Lower leg skin (tissue), 4 donors: ENCODE measurements around the gene PTGR3. TPM values are rescaled to one million over a fixed set of nuclear protein-coding genes. Genes with fewer than 3 reads are reported as not detected.

Experiments used
- DNase-seq, 2 donors: peaks; one replicate each; pipeline ENCODE4 v3.0.0-alpha.2; 2019; ENCODE audit warnings: low spot score in 2 of 2
- H3K4me3 ChIP-seq: fragments of 200-600 bp; sonication (generic); 2 replicates; pipeline ENCODE4 v1.5.1; 2017; ENCODE audit warnings: mild to moderate bottlenecking, low read depth; ENCODE audit not compliant: poor library complexity, severe bottlenecking
- POLR2A ChIP-seq, 2 donors: fragments of 450-650 bp; IDR thresholded peaks; one replicate each; pipeline ENCODE4 v1.6.1; 2016 to 2017; ENCODE audit warnings: antibody characterized with exemption in 2 of 2, mild to moderate bottlenecking in 1 of 2, moderate library complexity in 1 of 2
- WGBS, 2 donors: methylation state at CpG; one replicate each; pipeline ENCODE4 v1.1.5; 2018; 5-methylcytosine and 5-hydroxymethylcytosine counted together
- intact Hi-C: fragments of 100-400 bp; cut with DNase I; formaldehyde crosslinking; loops from one replicate; pipeline ENCODE4 v1.15.0; 2023; ENCODE audit warnings: low total_unique reads
- total RNA-seq, 4 donors: library from RNA; depleted of rRNA; stranded (reverse); fragments of >200 nt; gene quantifications; one replicate each; pipeline ENCODE4 v1.1.0, GENCODE V29; 2016
- TF ChIP-seq, protein P1 (sequence below), 3 donors: fragments of 450-650 bp; IDR thresholded peaks; one replicate each; pipeline ENCODE4 v1.5.1; 2016; ENCODE audit warnings: antibody characterized with exemption in 3 of 3, mild to moderate bottlenecking in 3 of 3, moderate library complexity in 2 of 3

Gene PTGR3
- total RNA-seq, 4 donors from 2014 or later: 11.7 to 29.3 (median 24.2) TPM

DNA sequence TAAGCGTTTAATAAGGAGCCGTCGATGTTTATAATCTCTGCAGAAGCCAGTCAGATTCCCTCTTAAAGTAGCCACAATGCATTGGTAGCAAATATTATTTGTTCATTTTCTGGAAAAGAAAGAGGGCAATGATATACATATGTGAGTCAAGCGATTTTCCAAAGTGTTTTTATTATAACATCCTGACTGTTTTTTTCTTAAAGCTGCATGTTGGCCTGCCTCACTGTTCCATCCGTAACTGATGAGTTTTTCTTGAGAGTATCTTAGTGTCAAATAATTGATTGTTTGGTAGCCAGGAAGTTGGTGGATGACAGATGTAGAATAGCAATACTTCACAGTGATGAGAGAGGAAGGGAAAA, 5.4 kb upstream of the PTGR3 start:
- intact Hi-C loops: no loop called here
- 51 to 57% methylated on average over 5 of the region's 5 CpGs for WGBS, 2 donors
- no peak for DNase-seq
- H3K4me3 ChIP-seq: no peak overlapping the region
- no peak for TF ChIP-seq POLR2A (IDR thresholded peaks at IDR 0.05)
- TF ChIP-seq, protein P1, sequence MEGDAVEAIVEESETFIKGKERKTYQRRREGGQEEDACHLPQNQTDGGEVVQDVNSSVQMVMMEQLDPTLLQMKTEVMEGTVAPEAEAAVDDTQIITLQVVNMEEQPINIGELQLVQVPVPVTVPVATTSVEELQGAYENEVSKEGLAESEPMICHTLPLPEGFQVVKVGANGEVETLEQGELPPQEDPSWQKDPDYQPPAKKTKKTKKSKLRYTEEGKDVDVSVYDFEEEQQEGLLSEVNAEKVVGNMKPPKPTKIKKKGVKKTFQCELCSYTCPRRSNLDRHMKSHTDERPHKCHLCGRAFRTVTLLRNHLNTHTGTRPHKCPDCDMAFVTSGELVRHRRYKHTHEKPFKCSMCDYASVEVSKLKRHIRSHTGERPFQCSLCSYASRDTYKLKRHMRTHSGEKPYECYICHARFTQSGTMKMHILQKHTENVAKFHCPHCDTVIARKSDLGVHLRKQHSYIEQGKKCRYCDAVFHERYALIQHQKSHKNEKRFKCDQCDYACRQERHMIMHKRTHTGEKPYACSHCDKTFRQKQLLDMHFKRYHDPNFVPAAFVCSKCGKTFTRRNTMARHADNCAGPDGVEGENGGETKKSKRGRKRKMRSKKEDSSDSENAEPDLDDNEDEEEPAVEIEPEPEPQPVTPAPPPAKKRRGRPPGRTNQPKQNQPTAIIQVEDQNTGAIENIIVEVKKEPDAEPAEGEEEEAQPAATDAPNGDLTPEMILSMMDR (IDR thresholded peaks at IDR 0.05): no peak

DNA sequence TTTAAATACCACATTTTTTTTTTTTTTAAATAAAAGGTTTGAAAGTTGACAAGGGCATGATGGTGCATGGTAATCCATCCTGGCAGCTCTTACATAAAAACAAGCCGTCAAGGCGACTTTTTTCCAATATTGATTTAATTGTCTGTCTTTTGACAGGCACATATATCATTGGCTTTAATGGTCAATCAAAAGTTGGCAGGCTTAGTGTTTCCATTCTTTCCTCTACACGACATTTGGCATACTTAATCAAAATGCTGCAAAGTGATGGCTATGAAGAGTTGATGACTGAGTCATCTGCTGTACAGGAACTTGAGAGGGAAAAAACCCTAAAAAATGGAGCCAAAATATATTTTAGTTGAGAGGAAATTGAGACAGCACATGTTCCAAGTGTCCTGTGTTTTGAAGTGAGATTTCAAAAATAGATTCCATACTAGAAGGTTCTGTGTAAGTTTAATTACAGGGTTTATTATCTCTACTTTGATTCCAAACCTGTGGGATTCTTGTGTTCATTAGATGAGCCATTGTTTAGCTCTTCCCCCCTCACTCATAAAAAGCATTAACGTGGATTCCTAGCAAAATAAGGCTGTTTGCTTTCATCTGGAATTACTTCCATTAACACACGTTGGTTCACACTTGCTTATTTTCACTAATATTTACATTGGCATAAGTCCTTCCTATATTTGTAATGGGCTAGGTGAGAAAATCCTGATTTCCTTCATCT, 4.8 kb upstream of the PTGR3 start:
- intact Hi-C loops: no loop called here
- H3K4me3 ChIP-seq: no peak overlapping the region

DNA sequence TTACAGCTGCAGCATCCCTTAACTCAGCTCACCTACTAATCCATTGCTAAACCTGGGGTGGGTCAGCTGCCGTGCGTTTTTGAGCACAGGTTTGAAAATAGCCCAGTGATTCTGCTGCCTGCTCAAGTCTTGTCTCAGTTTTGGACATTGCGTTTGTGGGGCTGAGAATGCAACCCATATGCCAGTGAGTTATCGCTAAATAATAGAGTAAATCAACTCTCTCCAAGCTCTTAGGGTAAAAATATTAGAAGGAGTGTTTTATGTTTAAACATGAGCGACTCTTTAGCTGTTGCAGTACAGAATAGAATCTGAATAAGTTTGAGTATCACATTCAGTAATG, 3.8 kb upstream of the PTGR3 start:
- no peak overlapping the region for H3K4me3 ChIP-seq
- TF ChIP-seq, protein P1 (IDR thresholded peaks at IDR 0.05): no peak
- TF ChIP-seq POLR2A (IDR thresholded peaks at IDR 0.05): no peak
- intact Hi-C loops: no loop called here
- WGBS, 2 donors: 22 to 36% methylated on average over 5 of the region's 5 CpGs
- no peak for DNase-seq

More for the DNA sequence above, 4.8 kb upstream of the PTGR3 start:
- no peak for TF ChIP-seq POLR2A (IDR thresholded peaks at IDR 0.05)
- TF ChIP-seq, protein P1 (IDR thresholded peaks at IDR 0.05): no peak
- DNase-seq: no peak
- WGBS, 2 donors: 13 to 17% methylated on average over 5 of the region's 5 CpGs

DNA sequence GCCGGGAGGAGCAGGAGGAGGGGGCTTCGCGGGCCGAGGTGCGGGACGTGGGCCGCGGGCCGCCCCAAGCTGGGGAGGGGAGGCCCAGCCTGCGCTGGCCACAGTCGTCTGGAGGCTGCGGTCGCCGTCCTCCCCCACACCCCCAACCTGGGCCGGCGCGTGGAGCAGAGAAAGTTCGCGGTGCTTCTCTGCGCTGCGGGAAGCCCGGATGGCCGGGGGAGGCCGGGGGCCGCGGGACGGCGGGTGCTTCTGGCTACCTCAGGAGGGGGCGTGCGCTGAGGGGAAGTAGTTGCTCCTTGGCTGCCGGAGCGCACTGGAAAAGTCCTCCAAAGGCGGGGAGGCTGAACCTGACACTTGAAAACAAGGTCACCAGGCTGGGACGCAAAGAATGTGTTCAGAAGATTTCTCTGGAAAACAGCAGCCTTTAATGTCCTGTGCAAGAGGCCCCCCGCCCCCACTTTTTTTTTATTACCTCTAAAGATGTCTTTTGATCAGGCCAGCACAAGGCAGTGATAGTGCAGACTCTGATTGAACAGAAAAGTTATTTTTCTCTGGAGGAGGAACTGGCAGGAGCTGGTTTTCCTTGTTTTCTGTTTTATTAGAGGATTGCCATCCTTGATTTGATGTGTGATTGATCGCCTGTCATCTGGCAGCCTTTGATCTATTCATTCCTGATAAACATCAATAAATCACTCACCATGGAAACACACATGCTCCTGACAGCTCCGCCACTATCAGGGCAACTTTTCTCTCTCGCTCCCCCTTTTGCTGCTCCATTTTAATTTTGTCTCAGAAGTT, 3.2 kb upstream of the PTGR3 start:
- WGBS, 2 donors: 2 to 4% methylated on average over 21 to 38 of the region's 38 CpGs
- intact Hi-C loops: no loop called here
- DNase-seq: peak in 1 of 2 donors; percentile 89
- peak overlapping the region; percentile 66 for H3K4me3 ChIP-seq
- TF ChIP-seq, protein P1 (IDR thresholded peaks at IDR 0.05): no peak
- no peak for TF ChIP-seq POLR2A (IDR thresholded peaks at IDR 0.05)

DNA sequence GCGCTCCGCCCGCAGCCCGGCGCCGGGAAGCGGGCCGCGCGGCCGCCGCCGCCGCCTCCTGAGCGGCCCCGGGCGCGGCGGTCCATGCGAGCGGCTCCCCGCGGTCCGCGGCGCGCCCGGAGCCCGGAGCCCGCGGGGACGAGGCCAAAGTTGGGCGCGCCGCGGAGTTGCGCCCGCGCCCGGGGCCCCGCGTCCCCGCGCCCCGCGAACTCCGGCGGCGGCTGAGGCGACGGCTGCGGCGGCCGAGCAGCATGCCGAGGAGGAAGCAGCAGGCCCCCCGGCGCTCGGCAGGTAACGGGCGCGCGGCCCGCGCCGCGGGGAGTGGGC, 2.6 kb upstream of the PTGR3 start:
- 1% methylated on average over 44 of the region's 66 CpGs; no CpG with 5 or more reads in 1 of the 2 donors for WGBS, 2 donors
- peak overlapping the region; percentile 66 for H3K4me3 ChIP-seq
- no peak for DNase-seq
- TF ChIP-seq, protein P1 (IDR thresholded peaks at IDR 0.05): no peak
- TF ChIP-seq POLR2A (IDR thresholded peaks at IDR 0.05): no peak
- intact Hi-C loops: no loop called here
